WTC11 (cell line): Measurements from ENCODE around the gene KTI12. TPM values are rescaled to one million over a fixed set of nuclear protein-coding genes. Genes with fewer than 3 reads are reported as not detected.
"Not testable (repeated sequence)": the region's sequence is repeated elsewhere in the genome, so short reads cannot be mapped to it uniquely, and the experiment has no call there.

Experiments
- ATAC-seq: fragments of 200-7000 bp; cut with Tn5 transposase; 2 replicates; pipeline ENCODE4 v1.10.0; 2021; ENCODE audit warnings: mild to moderate bottlenecking, moderate library complexity
- CTCF ChIA-PET: fragments of 300-600 bp; sonication (Branson Sonifier 250); formaldehyde crosslinking; loops from one replicate; lab custom pipeline; 2021; ENCODE audit warnings: antibody characterized with exemption; lab: Charles Lee
- POLR2A ChIA-PET: fragments of 350-600 bp; sonication (Branson Sonifier 250); formaldehyde crosslinking; loops from one replicate; lab custom pipeline; 2021; ENCODE audit warnings: antibody characterized with exemption; lab: Charles Lee
- DNase-seq: peaks from one replicate; pipeline ENCODE4 v3.0.0; 2021; ENCODE audit warnings: low spot score
- H3K27ac Mint-ChIP-seq: 2 replicates; pipeline ENCODE4 v1.8.0; 2021; ENCODE audit warnings: mixed read lengths
- H3K27me3 Mint-ChIP-seq: 2 replicates; pipeline ENCODE4 v1.8.0; 2021; ENCODE audit warnings: low read depth, mild to moderate bottlenecking, moderate library complexity, mixed read lengths
- H3K36me3 Mint-ChIP-seq: 2 replicates; pipeline ENCODE4 v1.8.0; 2021; ENCODE audit warnings: mixed read lengths
- H3K4me1 Mint-ChIP-seq: 2 replicates; pipeline ENCODE4 v1.8.0; 2022; ENCODE audit warnings: mixed read lengths
- H3K4me3 Mint-ChIP-seq: 2 replicates; pipeline ENCODE4 v1.8.0; 2021; ENCODE audit warnings: mild to moderate bottlenecking, moderate library complexity, mixed read lengths
- H3K9me3 Mint-ChIP-seq: 2 replicates; pipeline ENCODE4 v1.8.0; 2021; ENCODE audit warnings: mixed read lengths
- AR ChIP-seq: fragments of 250-450 bp; sonication (Bioruptor Pico); IDR thresholded peaks from 2 replicates; pipeline ENCODE4 v1.9.0; 2021; ENCODE audit warnings: mild to moderate bottlenecking
- ATF6 ChIP-seq: sonication (generic); formaldehyde crosslinking; IDR thresholded peaks from 2 replicates; pipeline ENCODE4 v1.8.1; 2023; ENCODE audit warnings: mild to moderate bottlenecking, missing genetic modification reagents
- CREM ChIP-seq: sonication (generic); formaldehyde crosslinking; IDR thresholded peaks from 2 replicates; pipeline ENCODE4 v1.8.1; 2022; ENCODE audit warnings: mild to moderate bottlenecking, missing genetic modification reagents, moderate library complexity
- ELF4 ChIP-seq: sonication (generic); formaldehyde crosslinking; IDR thresholded peaks from 2 replicates; pipeline ENCODE4 v1.8.1; 2022; ENCODE audit warnings: low read depth, mild to moderate bottlenecking, moderate library complexity, missing genetic modification reagents
- GTF2I ChIP-seq: fragments of 250-450 bp; sonication (Bioruptor Pico); conservative IDR thresholded peaks from 2 replicates; pipeline ENCODE4 v1.4.0; 2021; ENCODE audit warnings: mild to moderate bottlenecking
- MAX ChIP-seq: sonication (generic); formaldehyde crosslinking; IDR thresholded peaks from 2 replicates; pipeline ENCODE4 v1.8.0; 2022; ENCODE audit warnings: mild to moderate bottlenecking, missing genetic modification reagents
- OVOL2 ChIP-seq: fragments of 250-450 bp; sonication (Bioruptor Pico); IDR thresholded peaks from 2 replicates; pipeline ENCODE4 v1.9.0; 2021; ENCODE audit warnings: mild to moderate bottlenecking, borderline replicate concordance
- PREB ChIP-seq: sonication (generic); formaldehyde crosslinking; IDR thresholded peaks from 2 replicates; pipeline ENCODE4 v1.8.1; 2022; ENCODE audit warnings: mild to moderate bottlenecking, missing genetic modification reagents, moderate library complexity, borderline replicate concordance
- RELA ChIP-seq: sonication (generic); formaldehyde crosslinking; IDR thresholded peaks from 2 replicates; pipeline ENCODE4 v1.8.1; 2022; ENCODE audit warnings: missing genetic modification reagents, mild to moderate bottlenecking, borderline replicate concordance
- SMAD4 ChIP-seq: sonication (generic); formaldehyde crosslinking; IDR thresholded peaks from 2 replicates; pipeline ENCODE4 v1.8.0; 2022; ENCODE audit warnings: mild to moderate bottlenecking, missing genetic modification reagents
- ZNF232 ChIP-seq: sonication (generic); formaldehyde crosslinking; IDR thresholded peaks from 2 replicates; pipeline ENCODE4 v1.8.0; 2022; ENCODE audit warnings: mild to moderate bottlenecking, missing genetic modification reagents
- ZNF671 ChIP-seq: fragments of 250-450 bp; sonication (Bioruptor Pico); IDR thresholded peaks from 2 replicates; pipeline ENCODE4 v1.8.0; 2021; ENCODE audit warnings: mild to moderate bottlenecking
- total RNA-seq: library from RNA; stranded (reverse); gene quantifications from 3 replicates; pipeline ENCODE4 v1.2.3, GENCODE V29; 2021

KTI12 gene
- total RNA-seq, 1 experiment from 2014 or later, result 10.1 TPM

GRCh38 chr1:52008071-52008809 is 25.4 kb downstream of the KTI12 start (continued):
- TF ChIP-seq AR (CRISPR knock-in tag) (no peak), ZNF232 (CRISPR knock-in tag) (no peak), OVOL2 (CRISPR knock-in tag) (no peak)

- Mint-ChIP-seq H3K4me3 (peak overlapping the region; percentile 29), H3K9me3 (no peaks in the 10 kb centered on the region), H3K27ac (peak overlapping the region; percentile 63; the same call in 1 of the 2 replicates), H3K27me3 (no peaks in the 10 kb centered on the region; the same call in 1 of the 2 replicates), H3K36me3 (no peaks in the 10 kb centered on the region), H3K4me1 (peaks cover 23% of the 10 kb centered on the region)
- CTCF ChIA-PET, result no interaction called here
- ATAC-seq, result no peak
- TF ChIP-seq CREM, result no peak
- no peak for TF ChIP-seq MAX (CRISPR knock-in tag)
- POLR2A ChIA-PET, result no interaction called here
- no peak for DNase-seq
Observed at GRCh38 chr1:52007215-52008002, 26.2 kb downstream of the KTI12 start.

- Mint-ChIP-seq H3K27ac (peak overlapping the region; percentile 57), H3K4me1 (peaks cover 23% of the 10 kb centered on the region)
- DNase-seq, H3K27me3 Mint-ChIP-seq, POLR2A ChIA-PET, H3K9me3 Mint-ChIP-seq, H3K4me3 Mint-ChIP-seq, CTCF ChIA-PET, H3K36me3 Mint-ChIP-seq: not testable (repeated sequence)
- ATAC-seq, result peak; percentile 29; the same call in 1 of the 2 replicates
Observed at GRCh38 chr1:52006081-52006553, 27.5 kb downstream of the KTI12 start.

- H3K4me1 Mint-ChIP-seq, result peaks cover 23% of the 10 kb centered on the region
- not testable (repeated sequence) for H3K27me3 Mint-ChIP-seq, H3K36me3 Mint-ChIP-seq, H3K4me3 Mint-ChIP-seq, ATAC-seq, DNase-seq, H3K9me3 Mint-ChIP-seq
- H3K27ac Mint-ChIP-seq, result 0 out of 2 replicates have a peak overlapping the region, but pooled peaks have one; percentile 57
- CTCF ChIA-PET, result interaction anchor here (0.6 kb wide), 1 partner anchor 223 kb away, joined by 3 read pairs; no protein-coding TSS in a partner anchor
- POLR2A ChIA-PET, result interaction anchor here (0.9 kb wide), 1 partner anchor 16 kb away, joined by 4 read pairs; no protein-coding TSS in a partner anchor
Observed at GRCh38 chr1:52005548-52005947, 28.1 kb downstream of the KTI12 start.

- H3K9me3 Mint-ChIP-seq, result no peaks in the 10 kb centered on the region
- H3K36me3 Mint-ChIP-seq, result no peaks in the 10 kb centered on the region
- ChIA-PET CTCF (no interaction called here), POLR2A (no interaction called here)
- H3K27ac Mint-ChIP-seq, result no peak overlapping the region
- DNase-seq, result no peak
- peaks cover 23% of the 10 kb centered on the region for H3K4me1 Mint-ChIP-seq
- H3K27me3 Mint-ChIP-seq, result no peaks in the 10 kb centered on the region; the same call in 1 of the 2 replicates
- H3K4me3 Mint-ChIP-seq, result no peak overlapping the region
- no peak for ATAC-seq
- TF ChIP-seq SMAD4 (CRISPR knock-in tag) (no peak), ELF4 (no peak), RELA (no peak), PREB (CRISPR knock-in tag) (no peak), ATF6 (CRISPR knock-in tag) (no peak), AR (CRISPR knock-in tag) (no peak), MAX (CRISPR knock-in tag) (no peak), ZNF671 (CRISPR knock-in tag) (no peak), CREM (no peak), GTF2I (CRISPR knock-in tag) (no peak)
Observed at GRCh38 chr1:52003877-52004276, 29.7 kb downstream of the KTI12 start.
